GM18520 (cell line): Measurements from ENCODE around the gene AP1M2.
A peak's percentile ranks its signal among the peaks of the same experiment; 100 is the strongest.
"Not testable (repeated sequence)": the region's sequence is repeated elsewhere in the genome, so short reads cannot be mapped to it uniquely, and the experiment has no call there.

Experiments used
- ATAC-seq: cut with Tn5 transposase; IDR thresholded peaks from one replicate; pipeline ENCODE4 v1.9.1; 2021; ENCODE audit not compliant: unreplicated experiment

AP1M2 gene

DNA sequence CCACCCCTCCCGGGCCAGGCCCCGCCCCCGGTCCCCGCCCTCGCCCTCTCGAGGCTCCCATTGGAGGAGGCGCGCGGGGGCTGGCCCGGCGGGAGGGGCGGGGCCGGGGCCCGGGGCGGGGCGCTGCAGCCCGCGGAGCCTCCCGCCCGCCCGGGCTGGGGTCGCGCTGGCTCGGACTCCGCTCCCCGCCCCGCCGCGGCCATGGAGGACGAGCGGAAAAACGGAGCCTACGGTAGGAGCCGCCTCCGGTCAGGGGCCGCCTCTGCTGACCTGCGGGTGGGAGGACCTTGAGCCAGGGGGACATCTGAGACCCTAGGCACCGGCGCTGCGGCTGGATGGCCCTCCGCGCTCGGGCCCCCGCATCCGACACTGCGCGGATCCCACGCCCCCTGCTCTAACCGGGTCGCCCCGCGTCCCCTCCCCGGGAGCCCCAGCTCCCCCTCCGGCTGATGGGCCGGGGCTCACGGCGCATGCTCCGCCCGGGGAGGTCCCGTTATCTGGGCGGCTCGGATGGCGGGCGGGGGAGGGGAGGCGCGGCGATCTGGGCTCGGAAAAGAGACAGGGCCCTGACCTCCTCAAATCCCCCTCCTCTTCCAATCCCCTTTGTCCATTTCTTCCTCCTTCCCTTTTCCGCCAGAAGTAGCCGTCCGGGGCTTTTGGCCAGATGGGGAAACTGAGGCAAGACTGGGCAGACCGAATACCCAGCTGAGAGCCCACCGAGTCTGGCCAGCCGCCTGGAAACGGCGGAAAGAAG lies 15.4 kb upstream of the AP1M2 start:
- ATAC-seq, result no peak

- no peak for ATAC-seq
These were observed 14.9 kb upstream of the AP1M2 start for GRCh38 chr19:10601999-10602329.

- ATAC-seq, result no peak
These were observed 13.0 kb upstream of the AP1M2 start for GRCh38 chr19:10600149-10600548.

- ATAC-seq, result no peak
These were observed 6.9 kb upstream of the AP1M2 start for GRCh38 chr19:10593820-10594637.

GRCh38 chr19:10593148-10593547 lies 6.0 kb upstream of the AP1M2 start:
- no peak for ATAC-seq

DNA sequence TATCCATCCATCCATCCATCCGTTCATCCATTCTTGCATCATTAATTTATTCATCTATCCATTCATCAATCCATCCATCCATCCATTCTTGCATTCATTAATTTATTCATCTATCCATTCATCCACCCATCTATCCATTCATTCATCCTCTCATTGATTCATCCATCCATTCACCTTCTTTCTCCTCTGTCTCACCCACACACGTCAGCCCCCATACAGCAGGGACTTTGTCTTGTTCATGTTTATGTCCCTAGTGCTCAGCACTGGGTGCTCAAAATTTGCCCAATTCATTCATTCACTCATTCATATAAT lies 683 bp upstream of the AP1M2 start:
- ATAC-seq, result no peak

DNA sequence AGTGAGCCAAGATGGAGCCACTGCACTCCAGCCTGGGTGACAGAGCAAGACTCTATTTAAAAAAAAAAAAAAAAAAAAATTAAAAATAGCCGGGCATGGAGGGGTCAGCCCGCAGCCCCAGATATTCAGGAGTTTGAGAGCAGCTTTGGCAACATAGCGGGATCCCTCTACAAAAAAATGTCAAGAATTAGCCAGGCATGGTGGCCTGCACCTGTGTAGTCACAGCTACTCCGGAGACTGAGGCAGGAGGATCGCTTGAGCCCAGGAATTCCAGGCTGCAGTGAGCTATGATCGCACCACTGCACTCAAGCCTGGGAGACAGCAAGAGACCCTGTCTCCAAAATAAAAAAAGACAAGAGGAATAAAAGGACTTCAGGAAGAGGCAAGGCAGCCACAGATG lies 716 bp downstream of the AP1M2 start:
- no peak for ATAC-seq

DNA sequence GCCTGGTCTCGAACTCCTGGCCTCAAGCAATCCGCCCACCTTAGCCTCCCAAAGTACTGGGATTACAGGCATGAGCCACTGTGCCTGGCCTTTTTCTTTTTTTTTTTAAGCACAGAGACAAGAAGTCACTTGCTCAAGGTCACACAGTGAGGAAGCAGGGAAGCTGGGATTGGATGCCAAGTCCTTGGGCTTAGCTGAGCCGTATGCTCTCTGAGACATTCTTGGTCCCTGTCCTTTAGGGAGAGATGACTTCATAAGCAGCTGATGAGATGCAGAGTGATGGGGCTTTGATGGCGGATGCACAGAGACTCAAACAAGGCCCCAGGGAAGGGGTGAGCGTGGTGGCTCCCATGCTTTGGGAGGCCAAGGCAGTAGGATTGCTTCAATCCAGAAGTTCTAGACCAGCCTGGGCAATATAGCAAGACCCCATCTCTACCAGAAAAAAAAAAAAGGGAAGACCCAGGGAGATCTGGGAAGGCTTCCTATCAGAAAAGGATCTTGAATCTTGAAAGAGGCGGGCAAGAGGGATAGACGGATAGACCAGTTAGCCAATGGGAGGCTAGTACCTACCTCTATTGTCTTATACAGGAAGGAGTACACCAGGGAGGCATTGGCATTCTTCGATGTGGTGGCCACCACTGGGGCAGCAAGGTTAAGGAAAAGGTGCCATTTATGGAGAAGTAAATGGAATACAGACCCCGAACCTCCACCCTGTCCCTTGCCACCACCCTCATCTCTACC lies 3.9 kb downstream of the AP1M2 start:
- ATAC-seq, result no peak

GRCh38 chr19:10582091-10582490 lies 5.0 kb downstream of the AP1M2 start:
- ATAC-seq, result no peak

DNA sequence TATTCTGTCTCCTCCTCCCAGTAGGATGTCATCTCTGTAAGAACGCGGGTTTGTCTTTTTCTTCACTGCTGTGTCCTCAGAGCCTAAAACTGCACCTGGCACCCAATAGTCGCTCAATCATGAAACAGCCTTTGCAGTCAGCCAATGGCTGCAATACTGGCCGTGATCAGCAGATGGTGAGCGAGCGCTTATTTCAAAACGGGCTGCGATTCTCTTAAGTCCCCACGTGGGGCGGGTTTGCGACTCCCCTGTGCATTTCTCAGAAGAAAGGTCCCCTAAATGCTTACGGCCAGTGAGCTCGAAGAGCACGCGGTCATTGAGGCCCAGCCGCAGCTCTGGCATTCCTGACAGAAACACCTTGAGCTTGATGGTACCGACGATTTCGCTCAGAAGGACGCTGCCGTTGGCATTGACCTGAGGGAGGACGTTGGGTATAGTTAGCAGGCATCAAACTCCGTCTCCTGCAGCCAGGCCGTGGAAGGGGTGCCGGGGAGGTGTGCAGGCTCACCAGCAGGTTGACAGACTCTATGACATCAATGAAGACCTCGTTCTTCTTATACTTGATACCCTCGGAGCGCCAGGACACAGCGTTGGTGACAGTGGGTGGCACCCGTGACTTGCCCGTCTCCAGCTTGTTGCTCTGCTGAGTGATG lies 6.0 kb downstream of the AP1M2 start:
- ATAC-seq, result no peak

GRCh38 chr19:10577951-10578350 lies 9.2 kb downstream of the AP1M2 start:
- no peak for ATAC-seq

DNA sequence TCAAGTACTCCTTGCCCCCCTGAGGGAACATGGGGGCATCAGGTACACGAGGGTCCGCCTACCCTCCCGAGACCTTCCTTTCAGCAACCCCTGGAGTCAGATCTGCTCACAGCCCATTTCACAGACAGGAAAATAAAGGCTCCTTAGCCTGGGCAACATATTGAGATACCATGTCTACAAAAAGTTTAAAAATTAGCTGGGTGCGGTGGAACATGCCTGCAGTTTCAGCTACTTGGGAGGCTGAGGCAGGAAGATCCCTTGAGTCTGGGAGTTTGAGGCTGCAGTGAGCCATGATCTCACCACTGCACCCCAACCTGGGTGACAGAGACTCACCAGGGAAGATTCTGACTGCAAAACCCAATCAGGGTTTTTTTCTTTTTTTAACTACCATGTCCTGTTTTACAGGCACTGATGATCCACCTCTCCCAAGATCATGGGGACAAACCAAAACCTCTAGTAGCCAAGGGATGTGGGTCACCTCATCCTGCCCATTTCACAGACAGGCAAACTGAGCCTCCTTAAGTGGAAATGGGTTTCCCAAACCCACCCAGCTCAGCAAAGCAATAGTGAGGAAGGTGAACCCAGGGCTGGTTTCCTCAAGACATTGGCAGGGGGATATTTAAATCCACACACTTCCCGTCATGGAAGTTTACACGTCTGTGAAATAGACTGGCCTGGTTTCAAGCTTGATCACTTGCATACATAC lies 11.9 kb downstream of the AP1M2 start:
- ATAC-seq, result no peak

- ATAC-seq, result no peak
These were observed 12.7 kb downstream of the AP1M2 start for GRCh38 chr19:10574462-10574861.

GRCh38 chr19:10573793-10574192 lies 13.3 kb downstream of the AP1M2 start:
- ATAC-seq, result not testable (repeated sequence)

- ATAC-seq, result peak; percentile 73
These were observed 18.1 kb downstream of the AP1M2 start, which contains the start of gene CDKN2D for GRCh38 chr19:10568826-10569651. TSS of gene CDKN2D (minus strand) at chr19:10568979. CDS start at chr19:10568653, 326 bp downstream.

- no peak for ATAC-seq
These were observed 18.9 kb downstream of the AP1M2 start for GRCh38 chr19:10568062-10568825.

GRCh38 chr19:10567656-10568055 lies 19.5 kb downstream of the AP1M2 start:
- ATAC-seq, result no peak

- ATAC-seq, result peak; percentile 15
These were observed 20.3 kb downstream of the AP1M2 start for GRCh38 chr19:10566658-10567410.

DNA sequence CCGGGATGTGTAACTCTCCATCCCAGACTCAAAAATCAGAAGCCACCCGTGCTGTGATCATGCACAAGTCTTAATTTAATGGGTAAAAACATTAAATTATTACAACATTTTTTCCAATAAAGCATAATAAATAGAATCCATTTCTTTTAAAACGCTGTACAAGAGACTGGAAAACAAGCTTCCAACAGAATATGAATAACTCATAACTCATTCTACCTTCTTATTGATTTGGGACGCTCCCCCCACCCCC lies 20.8 kb downstream of the AP1M2 start:
- no peak for ATAC-seq
